MM.1S (cell line): ENCODE measurements around the gene XPR1.

Experiments
- DNase-seq: peaks from one replicate; pipeline ENCODE4 v3.0.0-alpha.2; 2015
- H2AFZ ChIP-seq: fragments of 300-600 bp; sonication (generic); 2 replicates; pipeline ENCODE4 v1.6.0; 2016; ENCODE audit warnings: antibody characterized with exemption, low read length
- H3F3A ChIP-seq: fragments of 300-600 bp; sonication (generic); 2 replicates; pipeline ENCODE4 v1.6.1; 2016; ENCODE audit warnings: mild to moderate bottlenecking, antibody characterized with exemption, low read length, moderate library complexity, mixed read lengths; ENCODE audit not compliant: insufficient read depth
- H3K27ac ChIP-seq: fragments of 300-600 bp; sonication (generic); 2 replicates; pipeline ENCODE4 v1.5.1; 2016; ENCODE audit warnings: mild to moderate bottlenecking, low read length
- H3K27me3 ChIP-seq: fragments of 300-600 bp; sonication (generic); replicated peaks from 2 replicates; pipeline ENCODE4 v1.6.0; 2016; ENCODE audit warnings: low read length; ENCODE audit not compliant: insufficient read depth
- H3K36me3 ChIP-seq: fragments of 300-600 bp; sonication (generic); replicated peaks from 2 replicates; pipeline ENCODE4 v1.6.1; 2016; ENCODE audit warnings: mild to moderate bottlenecking, low read length, mixed read lengths; ENCODE audit not compliant: insufficient read depth
- H3K4me1 ChIP-seq: fragments of 300-600 bp; sonication (generic); 2 replicates; pipeline ENCODE4 v1.6.1; 2016; ENCODE audit warnings: low read length, mixed read lengths
- H3K4me2 ChIP-seq: fragments of 300-600 bp; sonication (generic); 2 replicates; pipeline ENCODE4 v1.6.0; 2016; ENCODE audit warnings: low read depth, low read length
- H3K4me3 ChIP-seq: fragments of 300-600 bp; sonication (generic); 2 replicates; pipeline ENCODE4 v1.5.1; 2016; ENCODE audit warnings: low read length, mixed read lengths
- H3K79me2 ChIP-seq: fragments of 300-600 bp; sonication (generic); 2 replicates; pipeline ENCODE4 v1.6.1; 2016; ENCODE audit warnings: mixed run types, low read length, mixed read lengths
- H3K9ac ChIP-seq: fragments of 300-600 bp; sonication (generic); 2 replicates; pipeline ENCODE4 v1.6.1; 2016; ENCODE audit warnings: low read length, mixed read lengths
- H3K9me2 ChIP-seq: fragments of 300-600 bp; sonication (generic); replicated peaks from 2 replicates; pipeline ENCODE4 v1.6.1; 2016; ENCODE audit warnings: mild to moderate bottlenecking, low read length, mixed read lengths; ENCODE audit not compliant: insufficient read depth
- H3K9me3 ChIP-seq: fragments of 300-600 bp; sonication (generic); replicated peaks from 2 replicates; pipeline ENCODE4 v1.6.1; 2016; ENCODE audit warnings: mild to moderate bottlenecking, low read length, mixed read lengths; ENCODE audit not compliant: insufficient read depth
- H4K20me1 ChIP-seq: fragments of 300-600 bp; sonication (generic); 2 replicates; pipeline ENCODE4 v1.6.1; 2016; ENCODE audit warnings: mild to moderate bottlenecking, low read length, moderate library complexity, mixed read lengths; ENCODE audit not compliant: insufficient read depth
- EZH2 ChIP-seq: fragments of 300-600 bp; sonication (generic); optimal IDR thresholded peaks from 2 replicates; pipeline ENCODE3; 2017; ENCODE audit warnings: low read depth, mild to moderate bottlenecking, antibody characterized with exemption, low read length, mixed read lengths
- EZH2phosphoT487 ChIP-seq: fragments of 300-600 bp; sonication (generic); IDR thresholded peaks from 2 replicates; pipeline ENCODE4 v1.6.1; 2018; ENCODE audit warnings: antibody characterized with exemption, low read length
- TF ChIP-seq, protein P1 (sequence below): fragments of 300-600 bp; sonication (generic); IDR thresholded peaks from 2 replicates; pipeline ENCODE4 v1.5.1; 2016; ENCODE audit warnings: antibody characterized with exemption, low read length, mixed read lengths

XPR1 gene

DNA sequence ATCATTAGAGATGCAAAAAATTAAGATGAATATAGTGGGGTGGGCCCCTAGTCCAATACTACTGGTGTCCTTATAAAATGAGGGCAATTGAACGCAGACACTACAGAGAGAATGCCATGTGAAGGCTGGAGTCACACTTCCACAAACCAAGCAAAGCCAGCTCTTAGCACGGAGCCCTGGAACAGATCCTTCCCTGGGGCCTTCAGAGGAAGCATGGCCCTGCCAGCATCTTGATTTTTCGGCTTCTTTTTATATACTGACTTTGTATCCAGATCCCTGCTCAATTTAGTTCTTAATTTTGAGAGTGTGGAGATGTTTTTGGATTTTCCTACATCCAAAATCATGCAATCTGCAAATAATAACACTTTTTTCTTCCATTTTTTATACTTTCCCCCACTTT, 270.7 kb downstream of the XPR1 start:
- no peaks in the 10 kb centered on the region for H3K9me3 ChIP-seq
- TF ChIP-seq EZH2 (no peak), EZH2phosphoT487 (no peak)
- TF ChIP-seq, protein P1, sequence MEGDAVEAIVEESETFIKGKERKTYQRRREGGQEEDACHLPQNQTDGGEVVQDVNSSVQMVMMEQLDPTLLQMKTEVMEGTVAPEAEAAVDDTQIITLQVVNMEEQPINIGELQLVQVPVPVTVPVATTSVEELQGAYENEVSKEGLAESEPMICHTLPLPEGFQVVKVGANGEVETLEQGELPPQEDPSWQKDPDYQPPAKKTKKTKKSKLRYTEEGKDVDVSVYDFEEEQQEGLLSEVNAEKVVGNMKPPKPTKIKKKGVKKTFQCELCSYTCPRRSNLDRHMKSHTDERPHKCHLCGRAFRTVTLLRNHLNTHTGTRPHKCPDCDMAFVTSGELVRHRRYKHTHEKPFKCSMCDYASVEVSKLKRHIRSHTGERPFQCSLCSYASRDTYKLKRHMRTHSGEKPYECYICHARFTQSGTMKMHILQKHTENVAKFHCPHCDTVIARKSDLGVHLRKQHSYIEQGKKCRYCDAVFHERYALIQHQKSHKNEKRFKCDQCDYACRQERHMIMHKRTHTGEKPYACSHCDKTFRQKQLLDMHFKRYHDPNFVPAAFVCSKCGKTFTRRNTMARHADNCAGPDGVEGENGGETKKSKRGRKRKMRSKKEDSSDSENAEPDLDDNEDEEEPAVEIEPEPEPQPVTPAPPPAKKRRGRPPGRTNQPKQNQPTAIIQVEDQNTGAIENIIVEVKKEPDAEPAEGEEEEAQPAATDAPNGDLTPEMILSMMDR = no peak
- no peaks in the 10 kb centered on the region for H3K79me2 ChIP-seq
- H3K27me3 ChIP-seq = no peaks in the 10 kb centered on the region
- DNase-seq = no peak
- no peak overlapping the region for H3K4me3 ChIP-seq
- no peaks in the 10 kb centered on the region for H4K20me1 ChIP-seq
- no peak overlapping the region for H3K9ac ChIP-seq
- no peak overlapping the region for H2AFZ ChIP-seq
- no peaks in the 10 kb centered on the region for H3K9me2 ChIP-seq
- no peak overlapping the region for H3K4me2 ChIP-seq
- H3K36me3 ChIP-seq = no peaks in the 10 kb centered on the region
- H3K27ac ChIP-seq = no peak overlapping the region
- H3F3A ChIP-seq = no peaks in the 10 kb centered on the region
- no peaks in the 10 kb centered on the region for H3K4me1 ChIP-seq

DNA sequence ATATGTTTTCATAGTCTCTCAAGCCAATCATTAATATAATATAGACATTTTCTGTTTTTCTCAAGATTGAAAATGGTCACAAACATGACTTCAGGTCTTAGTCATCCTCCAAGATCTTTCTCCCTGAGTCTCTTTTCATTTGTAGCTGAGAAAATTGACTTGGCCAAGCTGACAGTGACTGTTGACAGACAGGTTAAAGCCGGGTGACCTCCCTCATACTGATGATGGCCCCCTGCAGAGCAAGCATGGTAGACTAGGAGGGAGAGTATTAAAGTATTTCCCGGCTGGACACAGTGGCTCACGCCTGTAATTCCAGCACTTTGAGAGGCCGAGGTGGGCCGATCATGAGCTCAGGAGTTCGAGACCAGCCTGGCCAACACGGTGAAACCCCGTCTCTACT, 274.1 kb downstream of the XPR1 start:
- H3K4me3 ChIP-seq = no peak overlapping the region
- DNase-seq = no peak
- no peaks in the 10 kb centered on the region for H4K20me1 ChIP-seq
- TF ChIP-seq EZH2 (no peak), EZH2phosphoT487 (no peak)
- TF ChIP-seq, protein P1 = no peak
- peaks cover 5% of the 10 kb centered on the region; the same call in 1 of the 2 replicates for H3K4me1 ChIP-seq
- H3K27ac ChIP-seq = no peak overlapping the region
- no peaks in the 10 kb centered on the region for H3F3A ChIP-seq
- no peaks in the 10 kb centered on the region for H3K9me2 ChIP-seq
- no peaks in the 10 kb centered on the region for H3K79me2 ChIP-seq
- no peaks in the 10 kb centered on the region for H3K36me3 ChIP-seq
- no peak overlapping the region for H3K9ac ChIP-seq
- no peaks in the 10 kb centered on the region for H3K27me3 ChIP-seq
- no peaks in the 10 kb centered on the region for H3K9me3 ChIP-seq
- H3K4me2 ChIP-seq = no peak overlapping the region
- no peak overlapping the region for H2AFZ ChIP-seq

DNA sequence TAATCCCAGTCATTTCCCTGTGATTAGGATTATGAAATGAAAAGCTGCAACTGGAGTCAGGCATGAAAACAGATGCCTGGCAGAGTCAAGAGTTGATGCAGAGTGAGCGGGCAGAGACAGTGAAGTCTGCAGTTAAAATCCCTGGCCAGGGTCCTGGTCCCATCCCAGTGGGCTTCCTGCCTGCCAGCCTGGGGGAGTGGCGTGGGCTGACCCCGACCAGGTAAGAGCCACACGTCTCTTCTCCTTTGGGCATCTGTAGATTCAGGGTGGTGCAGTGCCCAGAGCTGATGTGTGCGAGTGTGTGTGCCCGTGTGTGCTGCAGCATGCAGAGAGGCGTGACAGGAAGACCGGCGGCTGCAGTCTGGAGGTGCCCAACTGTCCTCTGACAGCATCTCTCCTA, 274.7 kb downstream of the XPR1 start:
- Histone ChIP-seq H3K36me3 (no peaks in the 10 kb centered on the region), H3K9ac (no peak overlapping the region), H2AFZ (no peak overlapping the region), H3K27me3 (peaks cover 2% of the 10 kb centered on the region), H3K9me3 (no peaks in the 10 kb centered on the region), H3K4me2 (no peak overlapping the region), H3K4me3 (no peak overlapping the region), H3K79me2 (no peaks in the 10 kb centered on the region), H4K20me1 (no peaks in the 10 kb centered on the region), H3F3A (no peaks in the 10 kb centered on the region), H3K4me1 (peaks cover 5% of the 10 kb centered on the region; the same call in 1 of the 2 replicates), H3K9me2 (no peaks in the 10 kb centered on the region), H3K27ac (no peak overlapping the region)
- TF ChIP-seq EZH2 (no peak), EZH2phosphoT487 (no peak)
- TF ChIP-seq, protein P1 = no peak
- no peak for DNase-seq
